ENCODE measurements around the gene ALB.

The ALB gene

DNA sequence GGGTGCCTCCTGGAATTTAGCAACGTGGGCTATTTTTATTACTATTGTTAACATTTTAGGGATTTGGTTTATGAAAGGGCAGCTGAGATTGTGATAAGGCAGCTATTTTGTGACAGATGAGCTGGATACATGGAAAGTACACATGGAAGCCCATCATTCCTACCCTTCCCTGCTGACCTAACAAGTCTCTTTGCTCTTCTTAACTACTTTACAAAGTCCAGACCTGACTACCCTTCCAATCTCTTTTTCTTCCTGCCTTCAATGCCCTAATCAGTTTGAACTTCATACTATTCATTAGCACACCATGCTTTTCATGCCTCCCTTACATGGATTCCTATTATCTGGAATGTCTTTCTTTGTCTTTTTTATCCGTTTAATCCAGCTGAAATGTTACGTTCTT, 22.6 kb downstream of the ALB start:
- Histone ChIP-seq H3K36me3 (ENCODE audit: control insufficient read depth in 5 of 5, insufficient read depth in 5 of 5, low read length in 5 of 5) (no peaks in the 10 kb centered on the region), H3K27me3 (ENCODE audit: control insufficient read depth in 5 of 5, insufficient read depth in 4 of 5, low read length in 5 of 5) (no peaks in the 10 kb centered on the region), H3K27ac (ENCODE audit: low read depth, low read length) (no peak overlapping the region), H3K4me1 (ENCODE audit: control insufficient read depth in 5 of 5, insufficient read depth in 5 of 5, low read length in 5 of 5) (no peaks in the 10 kb centered on the region), H3K4me3 (ENCODE audit: low read depth in 1 of 5, low read length in 5 of 5) (no peak overlapping the region), H3K9ac (ENCODE audit: low read length in 5 of 5) (no peak overlapping the region), H3K9me3 (ENCODE audit: control insufficient read depth in 5 of 5, low read length in 5 of 5) (no peaks in the 10 kb centered on the region)

DNA sequence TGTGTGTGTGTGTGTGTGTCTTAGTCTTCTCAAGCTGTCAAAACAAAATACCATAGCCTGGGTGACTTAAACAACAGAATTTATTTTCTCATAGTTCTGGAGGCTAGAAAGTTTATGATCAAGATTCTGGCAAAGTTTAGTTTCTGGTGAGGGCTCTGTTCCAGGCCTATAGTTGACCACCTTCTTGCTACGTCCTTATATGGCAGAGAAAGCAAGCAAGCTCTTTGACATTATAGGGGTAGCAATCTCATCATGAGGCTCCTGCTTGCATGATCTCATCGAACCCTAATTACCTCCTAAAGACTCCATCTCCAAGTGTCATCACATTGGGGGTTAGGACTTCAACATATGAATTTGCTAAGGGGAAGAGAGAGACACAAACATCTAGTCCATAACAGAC, 25.0 kb downstream of the ALB start:
- H3K9me3 ChIP-seq (ENCODE audit: control insufficient read depth in 5 of 5, low read length in 5 of 5) = no peaks in the 10 kb centered on the region
- H3K4me3 ChIP-seq (ENCODE audit: low read depth in 1 of 5, low read length in 5 of 5) = no peak overlapping the region
- no peaks in the 10 kb centered on the region for H3K4me1 ChIP-seq (ENCODE audit: control insufficient read depth in 5 of 5, insufficient read depth in 5 of 5, low read length in 5 of 5)
- H3K27me3 ChIP-seq (ENCODE audit: control insufficient read depth in 5 of 5, insufficient read depth in 4 of 5, low read length in 5 of 5) = no peaks in the 10 kb centered on the region
- H3K36me3 ChIP-seq (ENCODE audit: control insufficient read depth in 5 of 5, insufficient read depth in 5 of 5, low read length in 5 of 5) = no peaks in the 10 kb centered on the region
- no peak overlapping the region for H3K27ac ChIP-seq (ENCODE audit: low read depth, low read length)
- no peak overlapping the region for H3K9ac ChIP-seq (ENCODE audit: low read length in 5 of 5)

DNA sequence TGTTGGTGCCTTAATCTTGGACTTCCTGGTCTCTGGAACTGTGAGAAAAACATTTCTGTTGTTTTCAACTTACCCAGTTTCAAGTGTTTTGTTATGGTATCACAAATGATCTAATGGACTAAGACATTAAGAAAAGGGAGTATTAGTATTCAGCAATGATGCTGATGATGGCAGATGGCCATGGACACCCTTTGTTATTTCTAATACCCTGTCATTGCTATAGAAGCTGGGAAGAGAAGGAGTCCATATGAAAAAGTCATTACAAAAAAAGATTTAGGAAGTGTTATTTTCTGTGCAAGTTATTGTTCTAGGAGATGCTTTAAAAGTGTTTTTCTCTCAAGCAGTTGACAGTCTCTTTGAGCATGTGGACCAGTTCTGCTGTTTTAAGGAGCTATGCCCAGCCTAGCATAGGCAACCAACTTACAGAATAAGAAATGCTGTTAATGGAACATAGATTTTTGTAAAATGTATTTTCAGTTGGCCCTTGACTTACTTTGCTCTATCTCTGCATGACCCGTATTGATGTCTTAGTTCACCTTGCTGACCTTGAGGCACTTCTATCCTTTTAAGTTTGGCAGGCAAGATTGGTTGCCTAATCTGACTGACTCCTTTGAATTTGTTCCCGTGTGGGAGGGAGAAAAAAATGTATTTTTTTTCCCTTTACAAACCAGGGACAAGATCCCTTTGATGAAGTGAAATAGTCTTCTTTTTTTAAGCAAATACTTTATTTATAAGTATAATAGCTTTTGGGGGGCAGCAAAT, 25.9 kb downstream of the ALB start:
- no peaks in the 10 kb centered on the region for H3K4me1 ChIP-seq (ENCODE audit: control insufficient read depth in 5 of 5, insufficient read depth in 5 of 5, low read length in 5 of 5)
- no peaks in the 10 kb centered on the region for H3K36me3 ChIP-seq (ENCODE audit: control insufficient read depth in 5 of 5, insufficient read depth in 5 of 5, low read length in 5 of 5)
- H3K27ac ChIP-seq (ENCODE audit: low read depth, low read length) = no peak overlapping the region
- H3K4me3 ChIP-seq (ENCODE audit: low read depth in 1 of 5, low read length in 5 of 5) = no peak overlapping the region
- H3K9ac ChIP-seq (ENCODE audit: low read length in 5 of 5) = no peak overlapping the region
- H3K27me3 ChIP-seq (ENCODE audit: control insufficient read depth in 5 of 5, insufficient read depth in 4 of 5, low read length in 5 of 5) = no peaks in the 10 kb centered on the region
- H3K9me3 ChIP-seq (ENCODE audit: control insufficient read depth in 5 of 5, low read length in 5 of 5) = no peaks in the 10 kb centered on the region

DNA sequence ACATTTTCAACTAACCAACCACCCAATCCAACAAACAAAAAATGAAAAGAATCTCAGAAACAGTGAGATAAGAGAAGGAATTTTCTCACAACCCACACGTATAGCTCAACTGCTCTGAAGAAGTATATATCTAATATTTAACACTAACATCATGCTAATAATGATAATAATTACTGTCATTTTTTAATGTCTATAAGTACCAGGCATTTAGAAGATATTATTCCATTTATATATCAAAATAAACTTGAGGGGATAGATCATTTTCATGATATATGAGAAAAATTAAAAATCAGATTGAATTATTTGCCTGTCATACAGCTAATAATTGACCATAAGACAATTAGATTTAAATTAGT, 27.7 kb downstream of the ALB start:
- no peak overlapping the region for H3K4me3 ChIP-seq (ENCODE audit: low read depth in 1 of 5, low read length in 5 of 5)
- no peaks in the 10 kb centered on the region for H3K4me1 ChIP-seq (ENCODE audit: control insufficient read depth in 5 of 5, insufficient read depth in 5 of 5, low read length in 5 of 5)
- H3K27ac ChIP-seq (ENCODE audit: low read depth, low read length) = no peak overlapping the region
- H3K9ac ChIP-seq (ENCODE audit: low read length in 5 of 5) = no peak overlapping the region
- no peaks in the 10 kb centered on the region for H3K9me3 ChIP-seq (ENCODE audit: control insufficient read depth in 5 of 5, low read length in 5 of 5)
- no peaks in the 10 kb centered on the region for H3K36me3 ChIP-seq (ENCODE audit: control insufficient read depth in 5 of 5, insufficient read depth in 5 of 5, low read length in 5 of 5)
- H3K27me3 ChIP-seq (ENCODE audit: control insufficient read depth in 5 of 5, insufficient read depth in 4 of 5, low read length in 5 of 5) = no peaks in the 10 kb centered on the region

DNA sequence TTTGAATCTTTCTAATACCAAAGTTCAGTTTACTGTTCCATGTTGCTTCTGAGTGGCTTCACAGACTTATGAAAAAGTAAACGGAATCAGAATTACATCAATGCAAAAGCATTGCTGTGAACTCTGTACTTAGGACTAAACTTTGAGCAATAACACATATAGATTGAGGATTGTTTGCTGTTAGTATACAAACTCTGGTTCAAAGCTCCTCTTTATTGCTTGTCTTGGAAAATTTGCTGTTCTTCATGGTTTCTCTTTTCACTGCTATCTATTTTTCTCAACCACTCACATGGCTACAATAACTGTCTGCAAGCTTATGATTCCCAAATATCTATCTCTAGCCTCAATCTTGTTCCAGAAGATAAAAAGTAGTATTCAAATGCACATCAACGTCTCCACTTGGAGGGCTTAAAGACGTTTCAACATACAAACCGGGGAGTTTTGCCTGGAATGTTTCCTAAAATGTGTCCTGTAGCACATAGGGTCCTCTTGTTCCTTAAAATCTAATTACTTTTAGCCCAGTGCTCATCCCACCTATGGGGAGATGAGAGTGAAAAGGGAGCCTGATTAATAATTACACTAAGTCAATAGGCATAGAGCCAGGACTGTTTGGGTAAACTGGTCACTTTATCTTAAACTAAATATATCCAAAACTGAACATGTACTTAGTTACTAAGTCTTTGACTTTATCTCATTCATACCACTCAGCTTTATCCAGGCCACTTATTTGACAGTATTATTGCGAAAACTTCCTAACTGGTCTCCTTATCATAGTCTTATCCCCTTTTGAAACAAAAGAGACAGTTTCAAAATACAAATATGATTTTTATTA, 28.3 kb downstream of the ALB start:
- Histone ChIP-seq H3K36me3 (ENCODE audit: control insufficient read depth in 5 of 5, insufficient read depth in 5 of 5, low read length in 5 of 5) (no peaks in the 10 kb centered on the region), H3K27me3 (ENCODE audit: control insufficient read depth in 5 of 5, insufficient read depth in 4 of 5, low read length in 5 of 5) (no peaks in the 10 kb centered on the region), H3K27ac (ENCODE audit: low read depth, low read length) (no peak overlapping the region), H3K9ac (ENCODE audit: low read length in 5 of 5) (no peak overlapping the region), H3K4me1 (ENCODE audit: control insufficient read depth in 5 of 5, insufficient read depth in 5 of 5, low read length in 5 of 5) (no peaks in the 10 kb centered on the region), H3K9me3 (ENCODE audit: control insufficient read depth in 5 of 5, low read length in 5 of 5) (no peaks in the 10 kb centered on the region), H3K4me3 (ENCODE audit: low read depth in 1 of 5, low read length in 5 of 5) (no peak overlapping the region)

DNA sequence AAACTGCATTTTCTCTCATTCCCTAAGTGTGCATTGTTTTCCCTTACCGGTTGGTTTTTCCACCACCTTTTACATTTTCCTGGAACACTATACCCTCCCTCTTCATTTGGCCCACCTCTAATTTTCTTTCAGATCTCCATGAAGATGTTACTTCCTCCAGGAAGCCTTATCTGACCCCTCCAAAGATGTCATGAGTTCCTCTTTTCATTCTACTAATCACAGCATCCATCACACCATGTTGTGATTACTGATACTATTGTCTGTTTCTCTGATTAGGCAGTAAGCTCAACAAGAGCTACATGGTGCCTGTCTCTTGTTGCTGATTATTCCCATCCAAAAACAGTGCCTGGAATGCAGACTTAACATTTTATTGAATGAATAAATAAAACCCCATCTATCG, 29.1 kb downstream of the ALB start:
- H3K4me3 ChIP-seq (ENCODE audit: low read depth in 1 of 5, low read length in 5 of 5) = no peak overlapping the region
- no peaks in the 10 kb centered on the region for H3K9me3 ChIP-seq (ENCODE audit: control insufficient read depth in 5 of 5, low read length in 5 of 5)
- H3K27ac ChIP-seq (ENCODE audit: low read depth, low read length) = no peak overlapping the region
- H3K36me3 ChIP-seq (ENCODE audit: control insufficient read depth in 5 of 5, insufficient read depth in 5 of 5, low read length in 5 of 5) = no peaks in the 10 kb centered on the region
- no peaks in the 10 kb centered on the region for H3K4me1 ChIP-seq (ENCODE audit: control insufficient read depth in 5 of 5, insufficient read depth in 5 of 5, low read length in 5 of 5)
- H3K9ac ChIP-seq (ENCODE audit: low read length in 5 of 5) = no peak overlapping the region
- H3K27me3 ChIP-seq (ENCODE audit: control insufficient read depth in 5 of 5, insufficient read depth in 4 of 5, low read length in 5 of 5) = no peaks in the 10 kb centered on the region

DNA sequence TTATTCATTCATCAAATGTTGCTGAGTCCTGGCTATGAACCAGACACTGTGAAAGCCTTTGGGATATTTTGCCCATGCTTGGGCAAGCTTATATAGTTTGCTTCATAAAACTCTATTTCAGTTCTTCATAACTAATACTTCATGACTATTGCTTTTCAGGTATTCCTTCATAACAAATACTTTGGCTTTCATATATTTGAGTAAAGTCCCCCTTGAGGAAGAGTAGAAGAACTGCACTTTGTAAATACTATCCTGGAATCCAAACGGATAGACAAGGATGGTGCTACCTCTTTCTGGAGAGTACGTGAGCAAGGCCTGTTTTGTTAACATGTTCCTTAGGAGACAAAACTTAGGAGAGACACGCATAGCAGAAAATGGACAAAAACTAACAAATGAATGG, 30.2 kb downstream of the ALB start:
- Histone ChIP-seq H3K27me3 (ENCODE audit: control insufficient read depth in 5 of 5, insufficient read depth in 4 of 5, low read length in 5 of 5) (no peaks in the 10 kb centered on the region), H3K4me3 (ENCODE audit: low read depth in 1 of 5, low read length in 5 of 5) (no peak overlapping the region), H3K27ac (ENCODE audit: low read depth, low read length) (no peak overlapping the region), H3K4me1 (ENCODE audit: control insufficient read depth in 5 of 5, insufficient read depth in 5 of 5, low read length in 5 of 5) (no peaks in the 10 kb centered on the region), H3K9me3 (ENCODE audit: control insufficient read depth in 5 of 5, low read length in 5 of 5) (no peaks in the 10 kb centered on the region), H3K9ac (ENCODE audit: low read length in 5 of 5) (no peak overlapping the region), H3K36me3 (ENCODE audit: control insufficient read depth in 5 of 5, insufficient read depth in 5 of 5, low read length in 5 of 5) (no peaks in the 10 kb centered on the region)

DNA sequence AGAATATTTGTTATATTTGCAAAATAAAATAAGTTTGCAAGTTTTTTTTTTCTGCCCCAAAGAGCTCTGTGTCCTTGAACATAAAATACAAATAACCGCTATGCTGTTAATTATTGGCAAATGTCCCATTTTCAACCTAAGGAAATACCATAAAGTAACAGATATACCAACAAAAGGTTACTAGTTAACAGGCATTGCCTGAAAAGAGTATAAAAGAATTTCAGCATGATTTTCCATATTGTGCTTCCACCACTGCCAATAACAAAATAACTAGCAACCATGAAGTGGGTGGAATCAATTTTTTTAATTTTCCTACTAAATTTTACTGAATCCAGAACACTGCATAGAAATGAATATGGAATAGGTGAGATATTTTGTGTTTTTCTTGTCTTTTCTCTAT, 31.9 kb downstream of the ALB start, which contains the start of gene AFP:
Gene AFP (plus strand): TSS at position 238 of the 400 bp plus-strand sequence. CDS start 42 bp downstream, at position 280.
- no peak within 1 kb of the TSS for H3K4me3 ChIP-seq (ENCODE audit: low read depth in 1 of 5, low read length in 5 of 5)
- no peaks in the 10 kb centered on the region for H3K36me3 ChIP-seq (ENCODE audit: control insufficient read depth in 5 of 5, insufficient read depth in 5 of 5, low read length in 5 of 5)
- H3K27me3 ChIP-seq (ENCODE audit: control insufficient read depth in 5 of 5, insufficient read depth in 4 of 5, low read length in 5 of 5) = peaks cover 0 to 3% (median 0%) of the 10 kb centered on the region in 5 donors
- H3K27ac ChIP-seq (ENCODE audit: low read depth, low read length) = no peak within 1 kb of the TSS
- H3K4me1 ChIP-seq (ENCODE audit: control insufficient read depth in 5 of 5, insufficient read depth in 5 of 5, low read length in 5 of 5) = no peaks in the 10 kb centered on the region
- no peak within 1 kb of the TSS for H3K9ac ChIP-seq (ENCODE audit: low read length in 5 of 5)
- no peaks in the 10 kb centered on the region for H3K9me3 ChIP-seq (ENCODE audit: control insufficient read depth in 5 of 5, low read length in 5 of 5)

DNA sequence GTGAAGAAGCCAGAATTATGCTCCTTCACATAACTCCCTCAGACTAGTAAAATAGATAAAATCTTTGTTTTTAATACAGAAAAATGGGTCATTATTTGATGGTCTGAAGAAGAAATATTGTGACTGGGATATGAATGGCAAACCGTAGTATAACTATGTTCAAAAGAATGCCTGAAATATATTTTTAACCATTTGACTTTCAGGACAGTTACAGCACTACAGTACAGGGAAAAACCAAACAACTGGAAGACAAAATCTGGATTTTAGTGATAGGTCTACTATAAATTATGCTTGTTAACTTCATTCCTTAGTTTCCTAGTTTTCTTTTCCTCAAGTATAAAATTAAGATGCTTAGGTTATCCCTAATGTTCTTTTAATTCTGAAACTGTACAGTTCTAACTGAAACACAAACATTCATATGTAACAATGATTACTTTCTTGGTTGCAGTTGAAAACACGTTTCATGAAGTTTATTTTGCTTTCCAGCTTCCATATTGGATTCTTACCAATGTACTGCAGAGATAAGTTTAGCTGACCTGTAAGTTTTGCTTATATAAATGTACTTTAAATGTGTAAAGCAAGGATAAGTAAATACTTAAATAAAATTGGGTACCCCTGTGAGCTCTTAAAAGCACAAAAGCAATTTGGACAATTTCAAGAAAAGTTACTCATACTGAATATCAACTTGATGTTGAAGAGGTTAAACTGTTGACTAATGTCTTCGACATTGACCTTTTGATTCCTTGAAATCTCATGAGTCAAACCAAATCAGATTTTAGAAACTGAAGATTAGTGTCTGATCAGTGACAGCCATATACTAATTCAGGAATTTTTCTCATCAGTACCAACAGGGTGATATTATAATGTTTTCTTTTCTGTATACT, 32.8 kb downstream of the ALB start:
- no peak overlapping the region for H3K27ac ChIP-seq (ENCODE audit: low read depth, low read length)
- no peak overlapping the region for H3K4me3 ChIP-seq (ENCODE audit: low read depth in 1 of 5, low read length in 5 of 5)
- no peaks in the 10 kb centered on the region for H3K4me1 ChIP-seq (ENCODE audit: control insufficient read depth in 5 of 5, insufficient read depth in 5 of 5, low read length in 5 of 5)
- H3K9ac ChIP-seq (ENCODE audit: low read length in 5 of 5) = no peak overlapping the region
- H3K27me3 ChIP-seq (ENCODE audit: control insufficient read depth in 5 of 5, insufficient read depth in 4 of 5, low read length in 5 of 5) = peaks cover 0 to 3% (median 0%) of the 10 kb centered on the region in 5 donors
- no peaks in the 10 kb centered on the region for H3K9me3 ChIP-seq (ENCODE audit: control insufficient read depth in 5 of 5, low read length in 5 of 5)
- H3K36me3 ChIP-seq (ENCODE audit: control insufficient read depth in 5 of 5, insufficient read depth in 5 of 5, low read length in 5 of 5) = no peaks in the 10 kb centered on the region

DNA sequence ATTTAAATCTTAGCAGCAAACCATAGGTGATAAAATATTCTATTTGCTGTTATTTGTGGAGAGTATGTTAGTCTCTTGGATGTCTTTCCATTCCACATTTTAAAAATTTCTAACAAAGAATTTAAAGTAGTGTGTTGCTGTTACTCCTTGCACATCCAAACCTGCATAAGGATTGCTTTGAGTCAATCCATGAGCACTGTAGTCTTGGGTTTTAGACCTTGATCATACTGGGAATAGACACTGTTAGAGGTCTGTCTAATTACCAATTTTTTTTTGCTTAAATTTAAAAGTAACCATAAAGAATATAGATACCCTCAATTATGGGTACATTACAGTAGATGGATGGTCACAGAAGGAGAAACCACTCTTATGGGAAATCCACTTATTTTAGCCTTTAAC, 33.5 kb downstream of the ALB start:
- Histone ChIP-seq H3K27ac (ENCODE audit: low read depth, low read length) (no peak overlapping the region), H3K4me1 (ENCODE audit: control insufficient read depth in 5 of 5, insufficient read depth in 5 of 5, low read length in 5 of 5) (no peaks in the 10 kb centered on the region), H3K36me3 (ENCODE audit: control insufficient read depth in 5 of 5, insufficient read depth in 5 of 5, low read length in 5 of 5) (no peaks in the 10 kb centered on the region), H3K4me3 (ENCODE audit: low read depth in 1 of 5, low read length in 5 of 5) (no peak overlapping the region), H3K27me3 (ENCODE audit: control insufficient read depth in 5 of 5, insufficient read depth in 4 of 5, low read length in 5 of 5) (peaks cover 0 to 3% (median 0%) of the 10 kb centered on the region in 5 donors), H3K9me3 (ENCODE audit: control insufficient read depth in 5 of 5, low read length in 5 of 5) (no peaks in the 10 kb centered on the region), H3K9ac (ENCODE audit: low read length in 5 of 5) (no peak overlapping the region)

All from subcutaneous abdominal adipose tissue (tissue), 5 donors.